Measurements from ENCODE around the gene GYPB.
"Not testable (repeated sequence)": the region's sequence is repeated elsewhere in the genome, so short reads cannot be mapped to it uniquely, and the experiment has no call there.

The GYPB gene

GRCh38 chr4:143990717-143991116 lies 28.5 kb downstream of the GYPB start:
- H3K9me3 ChIP-seq (ENCODE audit: control insufficient read depth, insufficient read depth, low read length); H3K36me3 ChIP-seq (ENCODE audit: control insufficient read depth, insufficient read depth, low read length); H3K27ac ChIP-seq (ENCODE audit: low read length); H3K27me3 ChIP-seq (ENCODE audit: control insufficient read depth, insufficient read depth, low read length); H3K4me3 ChIP-seq (ENCODE audit: low read length); DNase-seq (ENCODE audit: low read depth, low spot score); H3K4me1 ChIP-seq (ENCODE audit: control insufficient read depth, insufficient read depth, low read length): not testable (repeated sequence)
- WGBS (ENCODE audit: insufficient coverage, insufficient read length): no CpG with 5 or more reads among the region's 3 CpGs

GRCh38 chr4:143986180-143986579 lies 33.0 kb downstream of the GYPB start:
- Histone ChIP-seq H3K9me3 (ENCODE audit: control insufficient read depth, insufficient read depth, low read length) (no peaks in the 10 kb centered on the region), H3K27ac (ENCODE audit: low read length) (no peak overlapping the region), H3K4me1 (ENCODE audit: control insufficient read depth, insufficient read depth, low read length) (no peaks in the 10 kb centered on the region), H3K36me3 (ENCODE audit: control insufficient read depth, insufficient read depth, low read length) (no peaks in the 10 kb centered on the region), H3K27me3 (ENCODE audit: control insufficient read depth, insufficient read depth, low read length) (no peaks in the 10 kb centered on the region), H3K4me3 (ENCODE audit: low read length) (no peak overlapping the region)
- no CpG with 5 or more reads among the region's 1 CpG for WGBS (ENCODE audit: insufficient coverage, insufficient read length)
- DNase-seq (ENCODE audit: low read depth, low spot score): no peak

- not testable (repeated sequence) for DNase-seq (ENCODE audit: low read depth, low spot score); H3K36me3 ChIP-seq (ENCODE audit: control insufficient read depth, insufficient read depth, low read length); H3K27ac ChIP-seq (ENCODE audit: low read length); H3K4me3 ChIP-seq (ENCODE audit: low read length); H3K27me3 ChIP-seq (ENCODE audit: control insufficient read depth, insufficient read depth, low read length); H3K4me1 ChIP-seq (ENCODE audit: control insufficient read depth, insufficient read depth, low read length); H3K9me3 ChIP-seq (ENCODE audit: control insufficient read depth, insufficient read depth, low read length)
- no CpG with 5 or more reads among the region's 4 CpGs for WGBS (ENCODE audit: insufficient coverage, insufficient read length)
Observed at GRCh38 chr4:143980776-143981175, 38.4 kb downstream of the GYPB start.

GRCh38 chr4:143975527-143975926 lies 43.7 kb downstream of the GYPB start:
- not testable (repeated sequence) for H3K36me3 ChIP-seq (ENCODE audit: control insufficient read depth, insufficient read depth, low read length); H3K27ac ChIP-seq (ENCODE audit: low read length); H3K9me3 ChIP-seq (ENCODE audit: control insufficient read depth, insufficient read depth, low read length); H3K4me3 ChIP-seq (ENCODE audit: low read length); H3K4me1 ChIP-seq (ENCODE audit: control insufficient read depth, insufficient read depth, low read length); H3K27me3 ChIP-seq (ENCODE audit: control insufficient read depth, insufficient read depth, low read length); DNase-seq (ENCODE audit: low read depth, low spot score)

- no CpG with 5 or more reads among the region's 4 CpGs for WGBS (ENCODE audit: insufficient coverage, insufficient read length)
- H3K4me3 ChIP-seq (ENCODE audit: low read length); H3K27me3 ChIP-seq (ENCODE audit: control insufficient read depth, insufficient read depth, low read length); H3K4me1 ChIP-seq (ENCODE audit: control insufficient read depth, insufficient read depth, low read length); H3K27ac ChIP-seq (ENCODE audit: low read length); H3K9me3 ChIP-seq (ENCODE audit: control insufficient read depth, insufficient read depth, low read length); H3K36me3 ChIP-seq (ENCODE audit: control insufficient read depth, insufficient read depth, low read length); DNase-seq (ENCODE audit: low read depth, low spot score): not testable (repeated sequence)
Observed at GRCh38 chr4:143974021-143974420, 45.2 kb downstream of the GYPB start.

- no CpG with 5 or more reads among the region's 4 CpGs for WGBS (ENCODE audit: insufficient coverage, insufficient read length)
- DNase-seq (ENCODE audit: low read depth, low spot score): no peak
- Histone ChIP-seq H3K27me3 (ENCODE audit: control insufficient read depth, insufficient read depth, low read length) (no peaks in the 10 kb centered on the region), H3K36me3 (ENCODE audit: control insufficient read depth, insufficient read depth, low read length) (no peaks in the 10 kb centered on the region), H3K27ac (ENCODE audit: low read length) (no peak overlapping the region), H3K9me3 (ENCODE audit: control insufficient read depth, insufficient read depth, low read length) (no peaks in the 10 kb centered on the region), H3K4me3 (ENCODE audit: low read length) (no peak overlapping the region), H3K4me1 (ENCODE audit: control insufficient read depth, insufficient read depth, low read length) (no peaks in the 10 kb centered on the region)
Observed at GRCh38 chr4:143961075-143961474, 58.1 kb downstream of the GYPB start.

GRCh38 chr4:143955306-143955705 lies 63.9 kb downstream of the GYPB start:
- not testable (repeated sequence) for DNase-seq (ENCODE audit: low read depth, low spot score); H3K36me3 ChIP-seq (ENCODE audit: control insufficient read depth, insufficient read depth, low read length); H3K9me3 ChIP-seq (ENCODE audit: control insufficient read depth, insufficient read depth, low read length); H3K4me1 ChIP-seq (ENCODE audit: control insufficient read depth, insufficient read depth, low read length); H3K27ac ChIP-seq (ENCODE audit: low read length); H3K4me3 ChIP-seq (ENCODE audit: low read length); H3K27me3 ChIP-seq (ENCODE audit: control insufficient read depth, insufficient read depth, low read length)
- no CpG with 5 or more reads among the region's 3 CpGs for WGBS (ENCODE audit: insufficient coverage, insufficient read length)

GRCh38 chr4:143951458-143951972 lies 67.7 kb downstream of the GYPB start:
- not testable (repeated sequence) for DNase-seq (ENCODE audit: low read depth, low spot score); H3K27me3 ChIP-seq (ENCODE audit: control insufficient read depth, insufficient read depth, low read length); H3K4me3 ChIP-seq (ENCODE audit: low read length); H3K4me1 ChIP-seq (ENCODE audit: control insufficient read depth, insufficient read depth, low read length); H3K9me3 ChIP-seq (ENCODE audit: control insufficient read depth, insufficient read depth, low read length); H3K27ac ChIP-seq (ENCODE audit: low read length); H3K36me3 ChIP-seq (ENCODE audit: control insufficient read depth, insufficient read depth, low read length)

- WGBS (ENCODE audit: insufficient coverage, insufficient read length): no CpG with 5 or more reads among the region's 4 CpGs
- H3K4me3 ChIP-seq (ENCODE audit: low read length); H3K4me1 ChIP-seq (ENCODE audit: control insufficient read depth, insufficient read depth, low read length); H3K36me3 ChIP-seq (ENCODE audit: control insufficient read depth, insufficient read depth, low read length); H3K9me3 ChIP-seq (ENCODE audit: control insufficient read depth, insufficient read depth, low read length); H3K27ac ChIP-seq (ENCODE audit: low read length); H3K27me3 ChIP-seq (ENCODE audit: control insufficient read depth, insufficient read depth, low read length); DNase-seq (ENCODE audit: low read depth, low spot score): not testable (repeated sequence)
Observed at GRCh38 chr4:143950967-143951366, 68.2 kb downstream of the GYPB start.

GRCh38 chr4:143950185-143950584 lies 69.0 kb downstream of the GYPB start:
- not testable (repeated sequence) for H3K4me1 ChIP-seq (ENCODE audit: control insufficient read depth, insufficient read depth, low read length); DNase-seq (ENCODE audit: low read depth, low spot score); H3K27ac ChIP-seq (ENCODE audit: low read length); H3K4me3 ChIP-seq (ENCODE audit: low read length); H3K36me3 ChIP-seq (ENCODE audit: control insufficient read depth, insufficient read depth, low read length); H3K27me3 ChIP-seq (ENCODE audit: control insufficient read depth, insufficient read depth, low read length); H3K9me3 ChIP-seq (ENCODE audit: control insufficient read depth, insufficient read depth, low read length)
- no CpG with 5 or more reads among the region's 1 CpG for WGBS (ENCODE audit: insufficient coverage, insufficient read length)

- H3K36me3 ChIP-seq (ENCODE audit: control insufficient read depth, insufficient read depth, low read length); H3K4me1 ChIP-seq (ENCODE audit: control insufficient read depth, insufficient read depth, low read length); DNase-seq (ENCODE audit: low read depth, low spot score); H3K27me3 ChIP-seq (ENCODE audit: control insufficient read depth, insufficient read depth, low read length); H3K27ac ChIP-seq (ENCODE audit: low read length); H3K9me3 ChIP-seq (ENCODE audit: control insufficient read depth, insufficient read depth, low read length); H3K4me3 ChIP-seq (ENCODE audit: low read length): not testable (repeated sequence)
- WGBS (ENCODE audit: insufficient coverage, insufficient read length): no CpG with 5 or more reads among the region's 1 CpG
Observed at GRCh38 chr4:143947493-143947892, 71.7 kb downstream of the GYPB start.
